HCT116 (cell line): ENCODE data around the gene IL15RA. TPM values are rescaled to one million over a fixed set of nuclear protein-coding genes. Genes with fewer than 3 reads are reported as not detected.

ENCODE experiments used
- ATAC-seq: fragments of 200-7000 bp; cut with Tn5 transposase; 2 replicates; pipeline ENCODE4 v1.9.1; 2020; ENCODE audit warnings: mild to moderate bottlenecking, moderate library complexity
- BruUV-seq: library from RNA; stranded (reverse); fragments of 400-500 nt; replicated peaks from 2 replicates; lab custom pipeline; 2021; lab: Mats Ljungman, UMichigan
- CTCF ChIA-PET: fragments of 300-600 bp; sonication (Branson Sonifier 250); formaldehyde crosslinking; loops from one replicate; lab custom pipeline; 2021; ENCODE audit warnings: antibody characterized with exemption; lab: Charles Lee
- POLR2A ChIA-PET: fragments of 300-600, 350-600 bp; sonication (Branson Sonifier 250); formaldehyde crosslinking; loops from one replicate; lab custom pipeline; 2021; ENCODE audit warnings: antibody characterized with exemption; lab: Charles Lee
- RAD21 ChIA-PET, 2 experiments: fragments of 300-600 bp; sonication (Branson Sonifier 250); formaldehyde crosslinking; loops; one replicate each; lab custom pipeline; 2023; ENCODE audit warnings: low total read pairs in 2 of 2; ENCODE audit not compliant: uncharacterized antibody in 2 of 2, unreplicated experiment in 2 of 2, low non-redundant PET in 1 of 2; lab: Charles Lee
- DNase-seq: peaks from one replicate; pipeline ENCODE4 v3.0.0-alpha.2; 2010; ENCODE audit warnings: low read depth, low spot score
- H2AFZ ChIP-seq: fragments of 200-600 bp; shearing (Covaris generic), sonication (generic); 2 replicates; pipeline ENCODE4 v1.6.1; 2017; ENCODE audit warnings: low read depth, mixed run types, mixed read lengths, antibody characterized with exemption, low read length; ENCODE audit not compliant: poor library complexity, severe bottlenecking
- H3K27ac ChIP-seq: 2 replicates; pipeline ENCODE4 v1.5.1; 2012; ENCODE audit warnings: low read depth, low read length
- H3K27me3 ChIP-seq: fragments of 200-600 bp; sonication (generic); 2 replicates; pipeline ENCODE4 v1.6.1; 2016; ENCODE audit warnings: mixed run types, low read length, mixed read lengths; ENCODE audit not compliant: insufficient read depth
- H3K36me3 ChIP-seq, 2 experiments: fragments of 200-500 bp in 1 of 2; fragments of 200-600 bp in 1 of 2; sonication (Bioruptor generic) in 1 of 2; sonication (generic) in 1 of 2; 2 replicates each; pipeline versions ENCODE4 v1.5.1 to v1.6.1; 2014 to 2016; ENCODE audit warnings: low read length in 2 of 2, inconsistent platforms in 1 of 2, mixed read lengths in 1 of 2, mixed run types in 1 of 2; ENCODE audit not compliant: insufficient read depth in 2 of 2, control insufficient read depth in 1 of 2
- H3K4me1 ChIP-seq, 2 experiments: fragments of 200-600 bp in 1 of 2; sonication (generic) in 1 of 2; 2 replicates each; pipeline versions ENCODE4 v1.5.1 to v1.6.1; 2012 to 2017; ENCODE audit warnings: low read length in 2 of 2, inconsistent platforms in 1 of 2, mild to moderate bottlenecking in 1 of 2, mixed read lengths in 1 of 2, mixed run types in 1 of 2, moderate library complexity in 1 of 2; ENCODE audit not compliant: insufficient read depth in 2 of 2, control insufficient read depth in 1 of 2
- H3K4me2 ChIP-seq: fragments of 200-600 bp; sonication (generic); 2 replicates; pipeline ENCODE4 v1.6.1; 2017; ENCODE audit warnings: mixed run types, low read length, mixed read lengths
- H3K4me3 ChIP-seq, 2 experiments: fragments of 200-600 bp in 1 of 2; sonication (generic) in 1 of 2; replicated peaks in 1 of 2; 2 replicates each; pipeline ENCODE4 v1.5.1; 2011 to 2016; ENCODE audit warnings: low read length in 2 of 2, control low read depth in 1 of 2, low read depth in 1 of 2, mild to moderate bottlenecking in 1 of 2, mixed read lengths in 1 of 2, mixed run types in 1 of 2
- H3K79me2 ChIP-seq: fragments of 200-600 bp; sonication (generic); 2 replicates; pipeline ENCODE4 v1.6.1; 2017; ENCODE audit warnings: mild to moderate bottlenecking, mixed run types, low read length, moderate library complexity, mixed read lengths; ENCODE audit not compliant: insufficient read depth
- H3K9ac ChIP-seq: fragments of 200-600 bp; sonication (generic); 2 replicates; pipeline ENCODE4 v1.6.1; 2016; ENCODE audit warnings: low read length, mixed read lengths
- H3K9me2 ChIP-seq: fragments of 200-600 bp; sonication (generic), shearing (Covaris generic); 2 replicates; pipeline ENCODE4 v1.6.1; 2017; ENCODE audit warnings: mixed run types, mild to moderate bottlenecking, moderate library complexity; ENCODE audit not compliant: insufficient read depth
- H3K9me3 ChIP-seq, 2 experiments: fragments of 200-500 bp in 1 of 2; fragments of 200-600 bp in 1 of 2; sonication (Bioruptor generic) in 1 of 2; sonication (generic) in 1 of 2; 2 replicates each; pipeline ENCODE4 v1.6.1; 2014 to 2017; ENCODE audit warnings: low read length in 2 of 2, mixed read lengths in 2 of 2, inconsistent platforms in 1 of 2, low read depth in 1 of 2, mild to moderate bottlenecking in 1 of 2, mixed run types in 1 of 2, moderate library complexity in 1 of 2; ENCODE audit not compliant: control insufficient read depth in 1 of 2, insufficient read depth in 1 of 2
- H4K20me1 ChIP-seq: fragments of 200-600 bp; sonication (generic), shearing (Covaris generic); 2 replicates; pipeline ENCODE4 v1.6.1; 2017; ENCODE audit warnings: mixed run types, mild to moderate bottlenecking, moderate library complexity; ENCODE audit not compliant: insufficient read depth
- CEBPB ChIP-seq: IDR thresholded peaks from 2 replicates; pipeline ENCODE4 v1.6.1; 2012; ENCODE audit warnings: low read depth
- EGR1 ChIP-seq: IDR thresholded peaks from 2 replicates; pipeline ENCODE4 v1.6.1; 2012; ENCODE audit warnings: low read depth
- EZH2phosphoT487 ChIP-seq: fragments of 200-600 bp; IDR thresholded peaks from 2 replicates; pipeline ENCODE4 v1.6.1; 2018; ENCODE audit warnings: antibody characterized with exemption, borderline replicate concordance
- JUND ChIP-seq: IDR thresholded peaks from 2 replicates; pipeline ENCODE4 v1.6.1; 2012
- POLR2A ChIP-seq: IDR thresholded peaks from 2 replicates; pipeline ENCODE4 v1.7.0; 2011; ENCODE audit warnings: borderline replicate concordance; ENCODE audit not compliant: insufficient read depth, insufficient read length; ENCODE audit errors: extremely low read depth
- REST ChIP-seq: IDR thresholded peaks from 2 replicates; pipeline ENCODE4 v1.6.1; 2012; ENCODE audit warnings: low read depth
- SIN3A ChIP-seq: IDR thresholded peaks from 2 replicates; pipeline ENCODE4 v1.6.1; 2012; ENCODE audit warnings: low read depth
- SP1 ChIP-seq: IDR thresholded peaks from 2 replicates; pipeline ENCODE4 v1.6.1; 2012; ENCODE audit warnings: low read depth
- ZFX ChIP-seq: fragments of 450-650 bp; IDR thresholded peaks from 2 replicates; pipeline ENCODE4 v1.6.1; 2017
- intact Hi-C: fragments of 100-400 bp; cut with micrococcal nuclease; formaldehyde crosslinking; loops from 2 replicates; pipeline ENCODE4 v1.10.0; 2022
- total RNA-seq: library from RNA; stranded (reverse); gene quantifications from one replicate; pipeline ENCODE4 v1.2.1, GENCODE V29; 2021; ENCODE audit not compliant: unreplicated experiment
- TF ChIP-seq, protein P1 (sequence below), 3 experiments: fragments of 200-600 bp in 1 of 3; sonication (generic) in 1 of 3; IDR thresholded peaks in 2 of 3; conservative IDR thresholded peaks in 1 of 3; 2 replicates each; pipeline ENCODE4 v1.5.1; 2012 to 2017; ENCODE audit warnings: low read depth in 2 of 3, low read length in 2 of 3, antibody characterized with exemption in 1 of 3, borderline replicate concordance in 1 of 3, control low read depth in 1 of 3, mild to moderate bottlenecking in 1 of 3, mixed read lengths in 1 of 3, mixed run types in 1 of 3, moderate library complexity in 1 of 3; ENCODE audit not compliant: insufficient read depth in 1 of 3

Gene IL15RA
- total RNA-seq, 1 experiment from 2014 or later, result 10.5 TPM

DNA sequence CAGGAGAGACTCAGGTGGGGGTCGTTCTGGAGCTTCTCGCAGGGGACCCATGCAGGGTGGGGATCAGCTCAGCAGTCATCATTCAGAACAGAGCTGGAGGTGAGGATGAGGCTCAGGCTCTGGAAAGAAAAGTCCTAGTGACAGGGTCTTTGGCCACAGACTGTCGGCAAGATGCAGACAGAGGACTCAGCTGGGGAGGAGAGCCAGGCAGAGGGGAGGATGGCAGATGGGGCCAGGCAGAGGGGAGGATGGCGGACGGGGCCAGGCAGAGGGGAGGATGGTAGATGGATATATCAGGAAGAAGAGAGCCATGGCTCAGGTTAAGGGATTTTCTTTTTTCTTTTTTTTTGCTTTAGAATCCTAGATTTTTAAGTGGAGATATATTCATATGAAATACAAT lies 7.7 kb upstream of the IL15RA start:
- intact Hi-C loops, result no loop called here
- H3K27me3 ChIP-seq, result no peaks in the 10 kb centered on the region
- RAD21 ChIA-PET, result no interaction called here
- no peaks in the 10 kb centered on the region for H3K36me3 ChIP-seq
- H3K79me2 ChIP-seq, result no peaks in the 10 kb centered on the region
- no peaks in the 10 kb centered on the region for H3K4me1 ChIP-seq
- no peak overlapping the region for H2AFZ ChIP-seq
- no peaks in the 10 kb centered on the region for H4K20me1 ChIP-seq
- ATAC-seq (no peak), DNase-seq (no peak)
- BruUV-seq, result no TSS peak
- no peak overlapping the region for H3K27ac ChIP-seq
- H3K9me3 ChIP-seq, result no peaks in the 10 kb centered on the region
- CTCF ChIA-PET, result no interaction called here
- H3K4me2 ChIP-seq, result no peak overlapping the region
- H3K4me3 ChIP-seq, result no peak overlapping the region
- POLR2A ChIA-PET, result no interaction called here
- TF ChIP-seq SIN3A, result no peak
- H3K9me2 ChIP-seq, result no peaks in the 10 kb centered on the region
- no peak overlapping the region for H3K9ac ChIP-seq

- Histone ChIP-seq H4K20me1 (no peaks in the 10 kb centered on the region), H3K9me3 (no peaks in the 10 kb centered on the region), H3K4me3 (no peak overlapping the region), H3K79me2 (no peaks in the 10 kb centered on the region), H3K9me2 (no peaks in the 10 kb centered on the region), H3K4me2 (no peak overlapping the region), H3K27me3 (no peaks in the 10 kb centered on the region), H3K9ac (no peak overlapping the region), H2AFZ (no peak overlapping the region), H3K27ac (no peak overlapping the region), H3K36me3 (no peaks in the 10 kb centered on the region), H3K4me1 (peaks cover 0 to 3% of the 10 kb centered on the region in 2 experiments; a peak in 2 of 4 replicates)
- ChIA-PET CTCF (no interaction called here), POLR2A (no interaction called here), RAD21 (no interaction called here)
- no peak for DNase-seq
- TF ChIP-seq CEBPB, result no peak
- TF ChIP-seq EGR1, result no peak
- intact Hi-C loops, result no loop called here
- no peak for ATAC-seq
- BruUV-seq, result no TSS peak
These were observed 6.4 kb upstream of the IL15RA start for GRCh38 chr10:5983774-5984173.

DNA sequence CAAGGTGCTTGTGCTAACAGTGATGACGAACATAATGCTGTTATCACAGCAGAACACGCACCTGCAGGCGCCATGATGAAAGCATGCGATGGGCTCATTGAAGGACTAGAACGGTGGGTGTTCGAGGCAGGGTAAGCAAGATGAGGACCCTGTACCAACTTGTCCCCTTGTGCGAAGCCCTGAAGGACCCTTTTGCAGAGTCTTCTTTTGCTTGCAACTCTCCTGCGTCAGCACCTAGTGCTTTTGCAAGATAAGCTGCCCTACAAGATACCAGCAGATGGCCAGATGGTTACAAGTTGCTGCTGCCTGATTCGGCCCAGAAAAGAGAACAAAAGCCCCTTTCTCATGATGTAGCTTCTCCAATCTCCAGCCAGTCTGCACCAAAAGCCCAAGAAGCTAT lies 4.2 kb upstream of the IL15RA start:
- ChIA-PET RAD21 (no interaction called here), POLR2A (no interaction called here), CTCF (no interaction called here)
- ATAC-seq, result no peak
- no peak for DNase-seq
- Histone ChIP-seq H3K79me2 (peaks cover 3% of the 10 kb centered on the region; the same call in 1 of the 2 replicates), H3K27ac (no peak overlapping the region), H2AFZ (no peak overlapping the region), H3K4me1 (peaks cover 4 to 10% of the 10 kb centered on the region in 2 experiments), H3K4me3 (no peak overlapping the region), H3K9ac (no peak overlapping the region), H3K4me2 (no peak overlapping the region), H3K9me2 (no peaks in the 10 kb centered on the region), H3K36me3 (no peaks in the 10 kb centered on the region), H4K20me1 (no peaks in the 10 kb centered on the region), H3K9me3 (no peaks in the 10 kb centered on the region), H3K27me3 (no peaks in the 10 kb centered on the region)
- intact Hi-C loops, result no loop called here
- BruUV-seq, result no TSS peak
- TF ChIP-seq SP1 (no peak), REST (no peak), SIN3A (no peak), ZFX (no peak), JUND (no peak), POLR2A (no peak), EZH2phosphoT487 (no peak)
- TF ChIP-seq, protein P1, sequence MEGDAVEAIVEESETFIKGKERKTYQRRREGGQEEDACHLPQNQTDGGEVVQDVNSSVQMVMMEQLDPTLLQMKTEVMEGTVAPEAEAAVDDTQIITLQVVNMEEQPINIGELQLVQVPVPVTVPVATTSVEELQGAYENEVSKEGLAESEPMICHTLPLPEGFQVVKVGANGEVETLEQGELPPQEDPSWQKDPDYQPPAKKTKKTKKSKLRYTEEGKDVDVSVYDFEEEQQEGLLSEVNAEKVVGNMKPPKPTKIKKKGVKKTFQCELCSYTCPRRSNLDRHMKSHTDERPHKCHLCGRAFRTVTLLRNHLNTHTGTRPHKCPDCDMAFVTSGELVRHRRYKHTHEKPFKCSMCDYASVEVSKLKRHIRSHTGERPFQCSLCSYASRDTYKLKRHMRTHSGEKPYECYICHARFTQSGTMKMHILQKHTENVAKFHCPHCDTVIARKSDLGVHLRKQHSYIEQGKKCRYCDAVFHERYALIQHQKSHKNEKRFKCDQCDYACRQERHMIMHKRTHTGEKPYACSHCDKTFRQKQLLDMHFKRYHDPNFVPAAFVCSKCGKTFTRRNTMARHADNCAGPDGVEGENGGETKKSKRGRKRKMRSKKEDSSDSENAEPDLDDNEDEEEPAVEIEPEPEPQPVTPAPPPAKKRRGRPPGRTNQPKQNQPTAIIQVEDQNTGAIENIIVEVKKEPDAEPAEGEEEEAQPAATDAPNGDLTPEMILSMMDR (IDR thresholded peaks at IDR 0.05 in 2 of 3, conservative IDR thresholded peaks at IDR 0.05 in 1 of 3; ENCODE audit: borderline replicate concordance in 1 of 3, insufficient read depth in 1 of 3, low read depth in 2 of 3, low read length in 2 of 3), result no peak
